CD1c-positive myeloid dendritic cell (primary cell): Measurements from ENCODE around the gene TPBGL.

Source experiments
- DNase-seq: peaks from one replicate; pipeline ENCODE4 v3.0.0-alpha.2; 2016; ENCODE audit errors: extremely low spot score

The TPBGL gene

DNA sequence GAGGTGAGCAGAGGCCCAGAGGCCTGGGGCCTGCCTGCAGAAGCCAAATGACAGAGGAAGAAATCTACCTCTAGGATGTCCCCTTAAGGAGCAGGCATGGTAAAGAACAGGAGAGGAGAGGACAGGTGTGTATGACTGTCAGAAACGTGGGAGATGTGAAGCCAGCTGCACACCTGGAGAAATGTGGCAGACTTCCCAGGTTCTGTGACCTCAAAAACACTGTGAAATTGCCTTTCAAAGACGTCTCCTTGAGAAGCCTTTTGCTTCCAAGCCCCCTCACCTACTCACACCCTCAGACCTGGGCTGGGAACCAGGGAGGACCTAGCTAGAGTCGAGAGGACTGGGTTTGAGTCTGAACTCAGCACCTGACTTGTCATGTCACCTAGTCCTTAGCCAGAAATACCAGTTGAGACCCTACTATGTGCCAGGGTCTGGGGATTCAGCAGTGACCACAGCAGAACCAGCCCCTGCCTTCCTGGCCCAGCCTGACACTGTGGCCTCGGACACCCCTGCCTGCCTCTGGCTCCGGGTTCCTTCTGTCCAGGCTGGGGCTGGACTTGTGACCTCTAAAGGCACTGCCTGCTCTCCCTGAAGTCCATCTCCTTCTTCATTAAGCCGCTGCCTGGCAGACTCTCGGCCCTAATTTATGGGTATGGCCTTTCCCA is 5.6 kb downstream of the TPBGL start:
- DNase-seq: no peak

DNA sequence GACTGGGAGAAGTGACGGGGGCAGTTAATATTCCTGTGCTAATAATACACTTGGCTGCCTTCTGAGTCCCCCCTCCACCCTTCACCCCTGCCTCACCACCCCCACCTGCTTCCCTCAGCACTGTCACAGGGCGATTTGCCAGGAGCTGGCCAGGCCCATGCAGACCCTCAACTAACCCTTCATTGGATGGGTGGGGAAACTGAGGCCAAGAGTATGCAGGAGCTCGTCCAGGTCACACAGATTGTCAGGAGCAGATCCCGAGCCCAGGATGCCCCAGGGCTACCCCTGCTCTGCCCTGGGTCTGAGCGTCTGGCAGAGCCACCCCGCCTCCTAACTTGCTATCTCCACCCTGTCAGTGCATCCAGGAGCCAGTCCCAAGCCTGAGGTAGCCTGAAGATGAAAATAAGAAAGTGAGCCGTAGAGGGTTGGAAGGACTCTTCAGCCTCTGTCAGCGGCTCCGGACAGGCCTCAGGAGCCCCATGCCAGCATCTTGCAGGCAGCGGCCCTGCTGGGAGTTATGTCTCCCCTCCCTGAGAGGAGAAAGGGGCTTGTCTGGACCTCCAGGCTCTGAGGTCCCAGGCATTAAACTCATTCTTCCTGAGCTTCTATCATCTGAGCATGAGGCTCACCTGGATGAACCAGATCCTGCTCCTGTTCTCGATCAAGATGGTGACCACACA is 6.2 kb downstream of the TPBGL start:
- no peak for DNase-seq

DNA sequence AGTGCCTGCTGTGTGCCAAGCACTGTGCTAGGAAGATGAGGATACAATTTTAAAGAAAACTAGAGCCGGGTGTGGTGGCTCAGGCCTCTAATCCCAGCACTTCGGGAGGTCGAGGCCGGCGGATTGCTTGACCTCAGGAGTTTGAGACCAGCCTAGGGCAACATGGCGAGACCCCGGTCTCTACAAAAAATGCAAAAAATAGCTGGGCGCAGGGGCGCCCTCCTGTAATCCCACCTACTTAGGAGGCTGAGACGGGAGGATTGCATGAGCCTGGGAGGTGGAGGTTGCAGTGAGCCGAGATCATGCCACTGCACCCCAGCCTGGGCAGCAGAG is 8.3 kb downstream of the TPBGL start:
- DNase-seq: no peak

DNA sequence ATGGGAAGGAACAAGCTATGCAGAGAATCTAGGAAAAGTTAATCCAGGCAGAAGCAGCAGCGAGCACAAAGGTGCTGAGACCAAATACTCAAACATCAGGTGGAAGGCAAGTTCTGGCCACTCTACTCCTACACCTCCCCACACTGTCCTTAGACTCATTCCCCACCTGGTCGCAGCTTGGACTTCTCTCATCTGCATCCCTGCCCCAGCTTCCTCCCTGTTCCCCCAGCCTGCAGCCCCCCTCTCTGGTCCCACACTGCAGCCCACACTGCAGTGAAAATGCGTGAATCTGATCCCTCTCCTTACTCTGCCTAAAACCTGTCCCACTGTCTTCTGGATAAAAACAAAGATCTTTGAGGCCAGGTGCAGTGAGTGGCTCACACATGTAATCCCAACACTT is 9.1 kb downstream of the TPBGL start:
- DNase-seq: no peak

DNA sequence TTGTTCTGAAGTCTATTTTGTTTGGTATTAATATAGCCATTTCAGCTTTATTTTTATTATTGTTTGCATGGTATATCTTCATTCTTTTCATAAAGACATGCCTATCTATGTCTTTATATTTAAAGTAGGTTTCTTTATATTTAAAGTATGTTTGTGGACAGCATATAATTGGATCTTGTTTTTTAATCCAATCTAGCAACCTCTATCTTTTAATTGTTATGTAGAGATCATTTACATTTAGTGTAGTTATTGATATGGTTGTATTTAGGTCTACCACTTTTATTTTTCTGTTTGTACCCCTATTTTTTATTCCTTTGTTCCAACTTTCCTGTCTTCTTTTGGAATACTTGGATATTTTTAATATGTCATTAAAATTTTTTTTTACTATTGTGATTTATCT is 13.8 kb downstream of the TPBGL start:
- no peak for DNase-seq

DNA sequence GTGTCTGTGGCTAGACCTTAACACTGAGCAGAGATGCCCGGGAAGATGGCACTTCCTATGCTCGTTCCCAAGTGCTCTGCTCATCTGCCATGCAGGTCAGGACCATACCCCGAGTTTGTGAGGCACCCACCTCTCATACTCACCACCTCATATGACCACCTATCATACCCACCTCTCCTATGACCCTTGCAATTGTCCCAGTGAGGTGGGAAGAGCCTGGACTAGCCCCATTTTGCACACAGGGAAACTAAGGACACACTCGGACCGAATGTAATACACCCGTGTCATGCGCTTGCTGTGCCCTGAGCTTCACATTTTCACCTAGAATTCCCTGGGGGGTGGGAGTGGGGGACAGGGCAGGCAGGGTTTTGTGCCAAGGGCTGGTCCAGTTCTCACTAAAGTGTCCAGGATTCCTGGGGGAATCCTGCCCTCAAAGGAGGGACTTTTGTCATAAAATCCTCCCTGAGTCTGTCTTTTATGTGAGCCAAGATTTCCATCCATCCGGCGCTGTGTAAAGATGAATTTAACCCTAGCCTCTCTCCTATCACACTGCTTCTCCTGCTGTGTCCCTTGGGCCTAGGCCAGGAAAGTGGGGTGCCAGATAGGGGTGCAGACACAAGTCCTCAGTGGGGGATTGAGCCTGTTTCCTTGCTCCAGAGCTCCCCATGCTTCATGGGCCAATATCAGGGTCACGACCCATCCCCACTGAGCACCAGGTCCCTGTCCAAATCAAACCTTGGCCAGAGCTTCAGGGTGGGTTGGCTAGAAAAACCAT is 20.0 kb downstream of the TPBGL start:
- no peak for DNase-seq

DNA sequence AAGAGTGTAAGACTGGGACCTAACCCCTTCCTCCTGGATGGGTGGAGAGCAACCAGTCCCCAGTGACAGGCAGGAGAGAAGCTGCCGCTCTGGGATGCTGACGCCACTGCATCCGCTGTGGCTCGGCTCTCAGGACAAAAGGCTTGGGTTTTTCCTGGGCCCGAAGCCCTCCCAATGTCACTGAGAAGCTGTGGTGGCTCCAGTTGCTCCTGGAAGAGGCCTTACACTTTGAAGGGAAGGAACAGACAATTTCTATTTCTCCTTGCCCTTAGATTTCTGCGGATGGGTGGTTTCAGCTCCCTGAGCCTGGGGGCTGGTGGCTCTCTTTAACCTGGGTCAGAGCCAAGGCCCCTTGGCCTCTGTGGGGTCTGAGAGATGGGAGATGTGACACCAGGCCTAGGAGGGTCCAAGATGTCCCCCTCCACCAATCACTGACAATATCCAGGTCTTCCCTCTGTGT is 21.4 kb downstream of the TPBGL start:
- no peak for DNase-seq

DNA sequence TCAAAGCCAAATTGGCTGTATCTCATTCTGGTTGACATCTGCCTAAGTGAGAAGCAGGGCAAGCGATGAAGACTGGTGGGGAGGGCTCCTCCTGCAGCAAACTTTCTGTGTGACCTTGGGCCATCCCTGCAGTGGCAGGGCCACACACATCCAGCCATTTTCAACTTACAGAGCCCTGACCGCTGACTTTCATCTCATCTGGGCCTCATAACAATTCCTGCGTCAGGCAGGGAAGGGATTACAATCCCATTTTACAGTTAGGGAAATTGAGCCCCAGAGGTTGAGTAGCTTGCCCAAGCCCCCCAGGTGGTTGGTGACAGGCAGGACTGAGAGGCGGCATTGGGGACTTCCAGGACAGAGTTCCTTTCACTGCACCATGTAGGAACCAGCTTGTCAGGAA is 21.9 kb downstream of the TPBGL start:
- no peak for DNase-seq

DNA sequence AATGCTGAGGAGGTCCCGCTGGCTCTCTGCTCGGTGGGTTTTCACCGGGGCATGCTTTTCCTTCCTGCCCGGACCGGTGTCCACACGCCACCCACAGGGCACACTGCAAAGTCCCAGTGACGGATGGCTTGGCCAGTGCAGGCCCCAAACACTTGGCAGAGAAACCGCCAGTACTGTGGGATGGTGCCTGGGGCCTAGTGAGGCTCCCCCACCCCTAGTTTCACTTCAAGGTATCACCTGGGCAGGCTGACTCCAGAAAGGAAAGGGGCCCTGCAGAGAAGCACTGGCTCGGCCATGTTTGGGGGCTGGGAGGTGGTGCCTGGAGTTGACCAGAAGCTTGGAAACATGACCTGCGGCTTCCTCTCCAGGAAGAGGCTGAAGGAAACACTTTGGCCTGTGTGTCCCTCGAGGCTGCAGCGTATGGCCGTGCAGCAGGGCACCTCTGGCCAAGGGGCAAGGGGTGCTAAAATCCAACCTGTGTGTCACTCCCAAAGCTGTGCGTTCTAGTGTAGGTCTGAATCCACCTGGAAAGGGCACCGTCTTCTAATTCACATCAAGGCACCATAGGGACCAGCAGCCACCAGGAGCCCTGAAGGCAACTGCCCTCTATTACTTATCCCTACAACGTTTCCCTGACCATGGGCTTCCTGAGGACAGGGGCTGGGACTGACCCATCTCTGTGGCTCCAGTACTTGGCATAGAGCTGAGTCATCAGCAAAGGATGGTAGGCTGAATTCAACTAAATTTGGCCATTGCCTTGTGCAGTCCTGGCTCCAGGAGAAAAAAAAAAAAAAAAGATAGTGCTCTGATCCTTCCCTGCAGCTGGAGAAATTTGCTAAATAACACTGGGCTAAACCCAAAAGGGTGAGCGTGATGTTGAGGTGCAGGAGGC is 22.6 kb downstream of the TPBGL start:
- DNase-seq: no peak

DNA sequence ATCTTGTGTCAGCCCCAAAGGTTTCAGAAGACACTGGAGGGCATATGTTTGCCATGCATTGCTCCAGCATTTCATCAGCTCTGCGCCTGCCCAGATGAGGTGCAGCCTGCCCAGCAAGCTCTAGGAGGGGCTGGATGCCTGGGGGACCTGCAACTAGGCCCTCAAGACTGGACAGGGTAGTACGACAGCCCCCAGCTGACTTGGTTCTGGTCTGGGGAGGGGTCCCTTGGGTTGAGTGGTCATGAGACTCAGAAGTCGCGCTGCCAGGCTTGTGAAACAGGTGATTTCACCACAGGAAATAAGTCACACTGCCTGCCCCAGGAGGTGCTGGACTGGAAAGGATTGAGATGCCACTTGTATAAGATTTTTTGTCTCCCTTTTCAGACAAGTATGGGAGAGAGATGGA is 23.4 kb downstream of the TPBGL start:
- DNase-seq: no peak

DNA sequence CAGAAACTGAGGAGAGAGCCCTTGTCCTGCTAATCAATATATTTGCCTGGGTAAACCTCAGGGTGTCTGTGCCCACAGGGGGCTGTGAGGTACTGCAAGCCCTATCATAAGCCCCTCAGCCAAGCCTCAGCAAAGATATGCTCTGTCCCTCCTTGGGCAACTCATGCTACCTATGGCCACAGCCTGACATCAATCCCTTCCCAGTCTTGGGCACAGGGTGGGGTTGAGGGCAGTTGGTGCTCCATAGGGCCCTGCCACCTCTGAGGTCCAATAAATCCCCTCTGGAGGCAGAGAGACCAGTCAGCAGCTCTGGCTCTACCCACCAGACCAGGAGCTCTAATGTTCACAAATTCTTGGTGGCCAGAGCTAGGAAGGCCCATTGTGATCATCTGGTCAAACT is 23.8 kb downstream of the TPBGL start:
- no peak for DNase-seq

DNA sequence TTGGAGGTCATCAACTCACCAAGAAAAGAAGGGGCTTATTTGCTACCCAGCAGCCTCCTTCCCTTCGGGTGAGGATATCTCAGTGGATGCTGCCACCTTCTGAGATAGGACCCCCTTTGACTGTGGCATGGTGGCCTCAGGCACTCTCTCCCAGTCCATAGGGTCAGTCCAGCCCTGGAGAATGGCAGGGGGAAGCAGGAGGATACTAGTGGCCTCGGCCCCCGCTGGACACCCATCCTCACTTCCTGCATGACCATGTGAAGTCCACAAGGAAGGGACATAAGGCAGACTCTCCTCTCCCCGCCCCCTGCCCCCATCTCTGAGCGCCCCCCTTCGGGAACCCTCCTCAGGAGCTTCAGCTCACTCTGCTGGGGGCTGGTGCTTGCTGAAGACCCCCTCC is 24.4 kb downstream of the TPBGL start:
- no peak for DNase-seq

DNA sequence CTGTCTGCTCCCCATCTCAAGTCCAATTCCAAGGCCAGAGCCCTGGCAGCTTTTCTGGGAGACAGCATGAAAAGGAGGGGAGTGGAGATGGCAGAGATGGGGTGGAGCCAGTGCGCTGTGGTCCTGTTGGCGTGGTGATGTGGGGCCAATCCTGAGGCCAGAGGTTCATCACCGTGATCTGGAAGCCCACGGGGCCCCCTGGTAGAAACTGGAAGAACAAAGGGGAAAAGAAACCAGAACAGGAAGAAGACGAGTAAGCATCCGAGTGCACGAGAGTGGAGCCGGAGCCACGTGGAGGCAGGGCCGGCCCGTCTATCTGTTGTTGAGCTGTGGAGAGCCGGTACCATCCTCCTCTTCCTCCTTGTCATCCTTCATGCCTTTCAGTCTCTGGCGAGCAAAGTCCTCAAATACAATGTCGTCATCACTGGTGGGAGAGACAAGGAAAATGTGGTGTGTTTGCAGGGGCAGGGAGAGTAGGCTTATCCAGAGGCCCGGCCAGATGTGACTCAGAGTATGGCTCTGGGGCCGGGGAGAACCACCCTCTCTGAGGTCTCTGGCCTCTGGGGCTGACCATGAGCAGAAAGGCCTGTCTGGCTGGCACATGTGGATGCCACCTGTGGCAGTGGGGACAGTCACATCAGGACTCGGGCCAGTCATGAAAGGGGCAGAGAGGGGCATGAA is 25.4 kb downstream of the TPBGL start:
- peak; percentile 32 for DNase-seq

DNA sequence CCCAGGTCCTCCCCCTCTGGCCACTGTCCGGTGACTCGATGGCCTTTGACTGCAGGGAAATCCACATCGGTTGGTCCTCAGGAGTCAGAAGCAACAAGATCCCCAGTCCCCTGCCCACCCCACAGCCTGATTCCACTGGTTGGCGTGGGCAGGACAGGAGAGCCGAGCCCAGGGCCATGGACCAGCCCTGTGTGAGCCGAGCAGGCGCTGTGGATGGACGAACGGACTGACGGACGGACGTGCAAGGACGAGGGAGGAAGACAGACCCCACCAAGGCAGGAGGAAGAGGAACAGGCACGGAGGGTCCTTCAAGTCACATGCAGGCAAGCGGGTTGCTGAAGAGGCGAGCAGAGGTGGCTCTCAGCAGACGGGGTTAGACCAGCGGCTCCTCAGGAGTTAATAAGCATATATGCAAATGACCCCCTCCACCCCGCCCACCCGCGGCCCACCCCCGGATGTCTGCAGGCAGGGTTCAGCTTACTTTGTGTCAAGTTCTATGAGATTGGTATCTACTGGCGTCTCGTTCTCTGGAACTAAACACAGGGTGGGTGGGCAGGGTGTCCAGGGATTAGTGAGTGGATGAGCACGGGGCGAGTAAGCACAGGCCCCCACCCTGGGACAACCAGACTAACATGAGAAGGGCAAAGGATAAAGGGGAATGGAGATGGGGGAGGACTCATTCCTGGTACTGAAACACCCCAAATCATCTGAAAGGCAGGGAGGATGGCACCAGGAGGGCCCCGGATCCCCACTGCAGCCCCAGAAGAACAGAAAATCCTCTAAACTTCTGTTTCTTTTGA is 26.8 kb downstream of the TPBGL start:
- DNase-seq: no peak

DNA sequence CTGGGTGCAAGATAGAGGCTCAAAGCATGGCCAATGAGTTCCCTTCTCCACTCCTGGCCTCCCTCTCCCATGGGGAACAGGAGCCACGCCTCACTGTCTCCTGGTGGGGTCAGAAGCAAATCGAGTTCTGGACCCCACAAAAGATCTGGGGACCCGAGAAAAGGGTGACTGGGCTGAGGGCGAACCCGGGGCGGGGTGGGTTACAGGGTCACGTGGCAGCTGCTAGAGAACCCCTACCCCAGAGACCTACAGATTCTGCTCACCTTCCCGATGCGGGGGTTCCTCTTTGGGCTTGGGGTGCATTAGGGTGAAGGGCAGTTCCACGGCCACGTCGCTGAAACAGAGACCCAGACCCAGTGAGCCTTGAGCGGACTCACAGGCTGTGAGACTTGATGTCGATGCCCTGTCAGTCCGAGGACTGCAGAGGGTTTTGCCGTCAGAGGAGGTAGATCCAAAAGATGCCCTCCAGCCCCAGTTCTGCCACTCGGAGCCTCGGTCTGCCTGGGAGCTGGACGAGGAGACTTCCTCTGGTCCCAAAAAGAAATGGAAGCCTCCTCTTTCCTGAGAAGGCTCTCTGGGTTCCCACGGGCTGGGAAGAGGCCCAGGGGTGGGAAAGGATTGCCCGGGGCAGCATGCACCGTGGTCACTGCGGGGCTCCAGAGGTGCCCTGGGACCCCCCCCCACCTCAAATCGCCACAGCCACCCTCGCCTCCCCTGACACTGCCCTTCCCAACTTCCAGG is 28.2 kb downstream of the TPBGL start:
- DNase-seq: no peak

DNA sequence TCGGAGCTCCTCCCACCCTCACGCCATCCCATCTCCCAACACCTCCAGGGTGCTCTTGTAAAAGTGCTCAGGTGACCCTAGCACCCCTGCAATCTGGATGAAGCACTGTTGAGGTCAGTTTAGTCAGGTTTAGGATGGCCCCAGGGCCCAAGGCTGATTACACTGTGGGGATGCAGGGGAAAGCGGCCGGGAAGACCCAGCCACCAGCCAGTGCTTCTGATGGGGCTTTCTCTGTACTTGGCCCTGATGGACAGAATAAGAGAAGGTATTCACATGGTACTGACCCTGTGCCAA is 28.7 kb downstream of the TPBGL start:
- DNase-seq: no peak

DNA sequence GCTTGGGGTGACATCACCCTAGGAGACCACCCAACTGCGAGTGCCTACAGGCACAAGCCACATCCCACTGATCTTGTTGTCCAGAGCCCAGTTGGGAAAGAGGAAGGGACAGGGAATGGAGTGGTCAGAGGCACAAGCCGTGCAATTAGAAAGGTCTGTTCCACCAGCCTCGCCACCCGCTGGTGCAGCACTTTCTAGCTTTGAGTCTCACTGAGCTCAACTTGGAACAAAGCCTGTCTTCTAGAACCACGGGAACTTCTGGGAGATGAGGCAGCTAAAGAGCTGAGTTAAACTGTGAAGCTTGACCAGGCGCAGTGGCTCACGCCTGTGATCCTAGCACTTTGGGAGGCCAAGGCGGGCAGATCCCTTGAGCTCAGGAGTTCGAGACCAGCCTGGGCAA is 29.3 kb downstream of the TPBGL start:
- no peak for DNase-seq

DNA sequence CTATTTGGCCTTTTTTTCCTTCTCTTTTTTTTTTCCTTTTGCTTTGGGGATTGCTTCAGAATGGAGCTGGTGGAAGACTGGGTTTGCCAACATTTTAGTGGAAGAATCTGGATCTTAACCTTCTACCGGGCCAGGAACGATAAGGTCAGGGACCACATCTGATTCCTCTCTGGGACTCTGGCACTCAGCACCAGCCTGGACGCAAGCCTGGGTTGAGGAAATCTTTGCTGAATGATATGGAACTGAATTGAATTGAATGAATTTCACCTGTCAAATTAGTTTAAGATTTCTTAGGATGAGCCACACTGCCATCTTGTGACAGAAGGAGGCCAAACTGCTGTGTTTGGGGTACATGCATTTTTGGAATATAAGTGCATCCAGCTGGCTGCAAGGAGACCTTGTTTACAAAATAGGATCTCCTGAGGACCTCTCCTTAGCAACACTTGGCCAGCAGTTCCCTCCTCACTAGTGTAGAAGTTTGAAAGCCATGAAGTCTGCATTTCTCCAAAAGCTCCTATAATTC is 30.4 kb downstream of the TPBGL start:
- no peak for DNase-seq

DNA sequence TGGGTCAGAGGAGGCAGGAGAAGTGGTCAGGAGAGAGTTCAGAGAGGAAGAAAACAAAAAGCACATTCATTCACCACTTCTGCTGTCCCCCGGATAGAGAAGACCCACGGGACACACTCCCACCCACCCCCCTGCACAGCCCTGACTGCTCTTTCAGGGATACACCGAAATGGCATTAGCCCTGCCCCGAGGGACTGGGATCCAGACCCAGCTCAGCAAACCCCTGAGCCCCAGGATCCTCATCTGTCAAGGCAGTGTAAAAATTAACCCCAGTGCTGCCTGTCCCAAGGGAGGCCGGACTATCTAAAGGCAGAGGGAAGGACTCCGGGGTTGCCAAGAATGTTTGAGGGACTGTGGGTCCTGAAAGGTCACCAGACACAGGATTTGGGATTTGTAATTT is 31.2 kb downstream of the TPBGL start:
- DNase-seq: no peak

DNA sequence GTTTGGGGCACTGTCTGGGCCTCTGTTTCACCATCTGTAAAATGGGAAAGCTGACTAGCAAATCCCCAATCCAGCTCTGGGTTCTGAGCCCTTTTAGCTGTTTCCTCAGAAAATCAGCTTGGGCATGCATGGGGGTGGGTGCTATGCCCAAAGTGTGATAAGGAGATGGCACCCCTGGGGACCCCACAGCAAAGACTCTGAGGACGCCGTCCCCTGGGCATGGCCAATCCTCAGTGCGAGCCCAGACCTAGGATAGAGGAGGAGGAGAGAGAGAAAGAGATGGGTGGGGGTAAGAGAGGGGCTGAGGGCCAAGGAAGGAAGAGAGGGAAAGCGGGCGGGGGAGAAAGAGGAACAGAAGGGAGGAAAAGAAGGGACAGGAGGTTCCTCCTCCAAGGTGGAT is 31.8 kb downstream of the TPBGL start:
- no peak for DNase-seq
